HG02938 (cell line): ENCODE data around the gene CNGB1.
"Not testable (repeated sequence)": the region's sequence is repeated elsewhere in the genome, so short reads cannot be mapped to it uniquely, and the experiment has no call there.

Experiments used
- ATAC-seq: cut with Tn5 transposase; IDR thresholded peaks from one replicate; pipeline ENCODE4 v1.9.1; 2021; ENCODE audit warnings: mild to moderate bottlenecking, moderate library complexity; ENCODE audit not compliant: unreplicated experiment

Gene CNGB1

GRCh38 chr16:57970970-57971369 is at the start of gene CNGB1:
Gene CNGB1 (minus strand): TSS chr16:57971128. CDS start chr16:57967286, 3,842 bp downstream.
- ATAC-seq: no peak

- ATAC-seq: no peak
These were observed 49.1 kb upstream of the CNGB1 start for GRCh38 chr16:58019866-58020538.

- no peak for ATAC-seq
These were observed 47.9 kb upstream of the CNGB1 start for GRCh38 chr16:58018803-58019202.

GRCh38 chr16:58016840-58017446 is 46.0 kb upstream of the CNGB1 start:
- no peak for ATAC-seq

GRCh38 chr16:58013201-58013956 is 42.5 kb upstream of the CNGB1 start:
- ATAC-seq: no peak

- no peak for ATAC-seq
These were observed 41.6 kb upstream of the CNGB1 start for GRCh38 chr16:58012481-58012880.

GRCh38 chr16:58011652-58012051 is 40.7 kb upstream of the CNGB1 start:
- ATAC-seq: no peak

GRCh38 chr16:58010886-58011285 is 40.0 kb upstream of the CNGB1 start:
- ATAC-seq: no peak

- no peak for ATAC-seq
These were observed 39.0 kb upstream of the CNGB1 start for GRCh38 chr16:58009856-58010416.

- not testable (repeated sequence) for ATAC-seq
These were observed 33.8 kb upstream of the CNGB1 start for GRCh38 chr16:58004736-58005135.

- no peak for ATAC-seq
These were observed 32.0 kb upstream of the CNGB1 start for GRCh38 chr16:58002936-58003335.

GRCh38 chr16:58002416-58002800 is 31.5 kb upstream of the CNGB1 start:
- ATAC-seq: no peak

- no peak for ATAC-seq
These were observed 31.0 kb upstream of the CNGB1 start for GRCh38 chr16:58001781-58002415.

GRCh38 chr16:58000706-58001676 is 30.1 kb upstream of the CNGB1 start, which contains the start of gene USB1:
Gene USB1 (plus strand): TSS chr16:58001407. CDS start chr16:58001484, 77 bp downstream.
- peak; percentile 77 for ATAC-seq

- peak; percentile 25 for ATAC-seq
These were observed 29.2 kb upstream of the CNGB1 start, which contains the start of gene ZNF319 for GRCh38 chr16:57999971-58000705. Gene ZNF319 (minus strand): TSS chr16:58000672. CDS start chr16:57998265, 2,407 bp downstream.

GRCh38 chr16:57999366-57999970 is 28.5 kb upstream of the CNGB1 start:
- ATAC-seq: no peak

GRCh38 chr16:57998992-57999365 is 28.1 kb upstream of the CNGB1 start:
- ATAC-seq: no peak

GRCh38 chr16:57998486-57998885 is 27.6 kb upstream of the CNGB1 start:
- ATAC-seq: no peak
